ENCODE measurements around the gene PPP4R3B.

- TF ChIP-seq, protein P1, sequence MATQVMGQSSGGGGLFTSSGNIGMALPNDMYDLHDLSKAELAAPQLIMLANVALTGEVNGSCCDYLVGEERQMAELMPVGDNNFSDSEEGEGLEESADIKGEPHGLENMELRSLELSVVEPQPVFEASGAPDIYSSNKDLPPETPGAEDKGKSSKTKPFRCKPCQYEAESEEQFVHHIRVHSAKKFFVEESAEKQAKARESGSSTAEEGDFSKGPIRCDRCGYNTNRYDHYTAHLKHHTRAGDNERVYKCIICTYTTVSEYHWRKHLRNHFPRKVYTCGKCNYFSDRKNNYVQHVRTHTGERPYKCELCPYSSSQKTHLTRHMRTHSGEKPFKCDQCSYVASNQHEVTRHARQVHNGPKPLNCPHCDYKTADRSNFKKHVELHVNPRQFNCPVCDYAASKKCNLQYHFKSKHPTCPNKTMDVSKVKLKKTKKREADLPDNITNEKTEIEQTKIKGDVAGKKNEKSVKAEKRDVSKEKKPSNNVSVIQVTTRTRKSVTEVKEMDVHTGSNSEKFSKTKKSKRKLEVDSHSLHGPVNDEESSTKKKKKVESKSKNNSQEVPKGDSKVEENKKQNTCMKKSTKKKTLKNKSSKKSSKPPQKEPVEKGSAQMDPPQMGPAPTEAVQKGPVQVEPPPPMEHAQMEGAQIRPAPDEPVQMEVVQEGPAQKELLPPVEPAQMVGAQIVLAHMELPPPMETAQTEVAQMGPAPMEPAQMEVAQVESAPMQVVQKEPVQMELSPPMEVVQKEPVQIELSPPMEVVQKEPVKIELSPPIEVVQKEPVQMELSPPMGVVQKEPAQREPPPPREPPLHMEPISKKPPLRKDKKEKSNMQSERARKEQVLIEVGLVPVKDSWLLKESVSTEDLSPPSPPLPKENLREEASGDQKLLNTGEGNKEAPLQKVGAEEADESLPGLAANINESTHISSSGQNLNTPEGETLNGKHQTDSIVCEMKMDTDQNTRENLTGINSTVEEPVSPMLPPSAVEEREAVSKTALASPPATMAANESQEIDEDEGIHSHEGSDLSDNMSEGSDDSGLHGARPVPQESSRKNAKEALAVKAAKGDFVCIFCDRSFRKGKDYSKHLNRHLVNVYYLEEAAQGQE (IDR thresholded peaks at IDR 0.05; ENCODE audit: unreplicated experiment): no peak
- TF ChIP-seq, protein P2, sequence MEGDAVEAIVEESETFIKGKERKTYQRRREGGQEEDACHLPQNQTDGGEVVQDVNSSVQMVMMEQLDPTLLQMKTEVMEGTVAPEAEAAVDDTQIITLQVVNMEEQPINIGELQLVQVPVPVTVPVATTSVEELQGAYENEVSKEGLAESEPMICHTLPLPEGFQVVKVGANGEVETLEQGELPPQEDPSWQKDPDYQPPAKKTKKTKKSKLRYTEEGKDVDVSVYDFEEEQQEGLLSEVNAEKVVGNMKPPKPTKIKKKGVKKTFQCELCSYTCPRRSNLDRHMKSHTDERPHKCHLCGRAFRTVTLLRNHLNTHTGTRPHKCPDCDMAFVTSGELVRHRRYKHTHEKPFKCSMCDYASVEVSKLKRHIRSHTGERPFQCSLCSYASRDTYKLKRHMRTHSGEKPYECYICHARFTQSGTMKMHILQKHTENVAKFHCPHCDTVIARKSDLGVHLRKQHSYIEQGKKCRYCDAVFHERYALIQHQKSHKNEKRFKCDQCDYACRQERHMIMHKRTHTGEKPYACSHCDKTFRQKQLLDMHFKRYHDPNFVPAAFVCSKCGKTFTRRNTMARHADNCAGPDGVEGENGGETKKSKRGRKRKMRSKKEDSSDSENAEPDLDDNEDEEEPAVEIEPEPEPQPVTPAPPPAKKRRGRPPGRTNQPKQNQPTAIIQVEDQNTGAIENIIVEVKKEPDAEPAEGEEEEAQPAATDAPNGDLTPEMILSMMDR (conservative IDR thresholded peaks at IDR 0.05; ENCODE audit: low read depth in 2 of 2): no peak
- TF ChIP-seq POLR2AphosphoS5 (IDR thresholded peaks at IDR 0.05; ENCODE audit: low read depth) (no peak), NANOG (IDR thresholded peaks at IDR 0.05; ENCODE audit: borderline replicate concordance) (no peak), EZH2 (IDR thresholded peaks at IDR 0.05; ENCODE audit: low read depth, unreplicated experiment) (no peak), EZH2phosphoT487 (IDR thresholded peaks at IDR 0.05; ENCODE audit: unreplicated experiment) (no peak), JUNB (IDR thresholded peaks at IDR 0.05; ENCODE audit: unreplicated experiment) (no peak), ETS1 (IDR thresholded peaks at IDR 0.05) (no peak), STAT1 (IDR thresholded peaks at IDR 0.05; ENCODE audit: unreplicated experiment) (no peak), ZNF114 (CRISPR knock-in tag; IDR thresholded peaks at IDR 0.05) (no peak)
Observed at GRCh38 chr2:55498582-55498981, 118.8 kb downstream of the PPP4R3B start.

Data from GM23338 (cell line).